K562 (cell line): ENCODE data around the gene KLB.

ENCODE experiments used
- EP300 ChIP-seq: IDR thresholded peaks from 2 replicates; pipeline ENCODE4 v1.6.1; 2012; ENCODE audit warnings: low read length, improper control_type of control experiment
- MBD1 ChIP-seq: fragments of 250-450 bp; sonication (Bioruptor Pico); IDR thresholded peaks from 2 replicates; pipeline ENCODE4 v1.8.0; 2022; ENCODE audit warnings: inconsistent platforms
- RNF2 ChIP-seq: sonication (generic); IDR thresholded peaks from 2 replicates; pipeline ENCODE4 v1.6.1; 2016
- SRSF1 ChIP-seq: fragments of 200-400 bp; formaldehyde crosslinking; IDR thresholded peaks from 2 replicates; pipeline ENCODE4 v1.6.1; 2017; ENCODE audit warnings: mild to moderate bottlenecking, low read depth, low read length, moderate library complexity
- TAF1 ChIP-seq: IDR thresholded peaks from 2 replicates; pipeline ENCODE4 v1.6.1; 2011; ENCODE audit warnings: mild to moderate bottlenecking, low read length, moderate library complexity; ENCODE audit not compliant: insufficient read depth, control insufficient read depth, severe bottlenecking; ENCODE audit errors: extremely low read depth
- TCF7L2 ChIP-seq: fragments of 150-350 bp; IDR thresholded peaks from 2 replicates; pipeline ENCODE4 v1.6.1; 2016; ENCODE audit warnings: low read depth, mild to moderate bottlenecking, low read length, moderate library complexity
- ZBTB26 ChIP-seq: fragments of 450-650 bp; formaldehyde crosslinking; IDR thresholded peaks from 2 replicates; pipeline ENCODE4 v1.4.0; 2022; ENCODE audit warnings: missing genetic modification characterization
- ZC3H8 ChIP-seq: fragments of 450-650 bp; IDR thresholded peaks from 2 replicates; pipeline ENCODE4 v1.6.1; 2017
- ZNF24 ChIP-seq: fragments of 450-650 bp; IDR thresholded peaks from 2 replicates; pipeline ENCODE4 v1.6.1; 2016
- TF ChIP-seq, protein P1 (sequence below): sonication (generic); formaldehyde crosslinking; IDR thresholded peaks from 2 replicates; pipeline ENCODE4 v1.4.0; 2020; ENCODE audit warnings: mild to moderate bottlenecking, missing genetic modification reagents
- TF ChIP-seq, protein P2 (sequence below): sonication (generic); formaldehyde crosslinking; IDR thresholded peaks from 2 replicates; pipeline ENCODE4 v1.8.1; 2023; ENCODE audit warnings: mild to moderate bottlenecking, missing genetic modification reagents
- TF ChIP-seq, protein P3 (sequence below), 3 experiments: IDR thresholded peaks in 2 of 3; conservative IDR thresholded peaks in 1 of 3; 2 replicates each; pipeline ENCODE4 v1.5.1; 2011 to 2012; ENCODE audit warnings: low read length in 3 of 3, mild to moderate bottlenecking in 3 of 3, control low read depth in 2 of 3, improper control_type of control experiment in 1 of 3, inconsistent platforms in 1 of 3, low read depth in 1 of 3, mixed read lengths in 1 of 3, moderate library complexity in 1 of 3; ENCODE audit not compliant: insufficient read depth in 2 of 3

- TF ChIP-seq, protein P1, sequence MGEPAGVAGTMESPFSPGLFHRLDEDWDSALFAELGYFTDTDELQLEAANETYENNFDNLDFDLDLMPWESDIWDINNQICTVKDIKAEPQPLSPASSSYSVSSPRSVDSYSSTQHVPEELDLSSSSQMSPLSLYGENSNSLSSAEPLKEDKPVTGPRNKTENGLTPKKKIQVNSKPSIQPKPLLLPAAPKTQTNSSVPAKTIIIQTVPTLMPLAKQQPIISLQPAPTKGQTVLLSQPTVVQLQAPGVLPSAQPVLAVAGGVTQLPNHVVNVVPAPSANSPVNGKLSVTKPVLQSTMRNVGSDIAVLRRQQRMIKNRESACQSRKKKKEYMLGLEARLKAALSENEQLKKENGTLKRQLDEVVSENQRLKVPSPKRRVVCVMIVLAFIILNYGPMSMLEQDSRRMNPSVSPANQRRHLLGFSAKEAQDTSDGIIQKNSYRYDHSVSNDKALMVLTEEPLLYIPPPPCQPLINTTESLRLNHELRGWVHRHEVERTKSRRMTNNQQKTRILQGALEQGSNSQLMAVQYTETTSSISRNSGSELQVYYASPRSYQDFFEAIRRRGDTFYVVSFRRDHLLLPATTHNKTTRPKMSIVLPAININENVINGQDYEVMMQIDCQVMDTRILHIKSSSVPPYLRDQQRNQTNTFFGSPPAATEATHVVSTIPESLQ (CRISPR knock-in tag), result no peak
- TF ChIP-seq MBD1 (CRISPR knock-in tag) (no peak), RNF2 (no peak), TAF1 (no peak), ZNF24 (no peak), EP300 (no peak), SRSF1 (no peak), TCF7L2 (no peak), ZC3H8 (no peak), ZBTB26 (CRISPR knock-in tag) (no peak)
- TF ChIP-seq, protein P2, sequence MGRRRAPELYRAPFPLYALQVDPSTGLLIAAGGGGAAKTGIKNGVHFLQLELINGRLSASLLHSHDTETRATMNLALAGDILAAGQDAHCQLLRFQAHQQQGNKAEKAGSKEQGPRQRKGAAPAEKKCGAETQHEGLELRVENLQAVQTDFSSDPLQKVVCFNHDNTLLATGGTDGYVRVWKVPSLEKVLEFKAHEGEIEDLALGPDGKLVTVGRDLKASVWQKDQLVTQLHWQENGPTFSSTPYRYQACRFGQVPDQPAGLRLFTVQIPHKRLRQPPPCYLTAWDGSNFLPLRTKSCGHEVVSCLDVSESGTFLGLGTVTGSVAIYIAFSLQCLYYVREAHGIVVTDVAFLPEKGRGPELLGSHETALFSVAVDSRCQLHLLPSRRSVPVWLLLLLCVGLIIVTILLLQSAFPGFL (CRISPR knock-in tag), result no peak
- TF ChIP-seq, protein P3, sequence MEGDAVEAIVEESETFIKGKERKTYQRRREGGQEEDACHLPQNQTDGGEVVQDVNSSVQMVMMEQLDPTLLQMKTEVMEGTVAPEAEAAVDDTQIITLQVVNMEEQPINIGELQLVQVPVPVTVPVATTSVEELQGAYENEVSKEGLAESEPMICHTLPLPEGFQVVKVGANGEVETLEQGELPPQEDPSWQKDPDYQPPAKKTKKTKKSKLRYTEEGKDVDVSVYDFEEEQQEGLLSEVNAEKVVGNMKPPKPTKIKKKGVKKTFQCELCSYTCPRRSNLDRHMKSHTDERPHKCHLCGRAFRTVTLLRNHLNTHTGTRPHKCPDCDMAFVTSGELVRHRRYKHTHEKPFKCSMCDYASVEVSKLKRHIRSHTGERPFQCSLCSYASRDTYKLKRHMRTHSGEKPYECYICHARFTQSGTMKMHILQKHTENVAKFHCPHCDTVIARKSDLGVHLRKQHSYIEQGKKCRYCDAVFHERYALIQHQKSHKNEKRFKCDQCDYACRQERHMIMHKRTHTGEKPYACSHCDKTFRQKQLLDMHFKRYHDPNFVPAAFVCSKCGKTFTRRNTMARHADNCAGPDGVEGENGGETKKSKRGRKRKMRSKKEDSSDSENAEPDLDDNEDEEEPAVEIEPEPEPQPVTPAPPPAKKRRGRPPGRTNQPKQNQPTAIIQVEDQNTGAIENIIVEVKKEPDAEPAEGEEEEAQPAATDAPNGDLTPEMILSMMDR (IDR thresholded peaks at IDR 0.05 in 2 of 3, conservative IDR thresholded peaks at IDR 0.05 in 1 of 3; ENCODE audit: insufficient read depth in 2 of 3, low read depth in 1 of 3, low read length in 3 of 3), result no peak
These were observed 36.3 kb downstream of the KLB start for GRCh38 chr4:39442998-39443397.
